ENCODE data around the gene LTBP1.

The LTBP1 gene

DNA sequence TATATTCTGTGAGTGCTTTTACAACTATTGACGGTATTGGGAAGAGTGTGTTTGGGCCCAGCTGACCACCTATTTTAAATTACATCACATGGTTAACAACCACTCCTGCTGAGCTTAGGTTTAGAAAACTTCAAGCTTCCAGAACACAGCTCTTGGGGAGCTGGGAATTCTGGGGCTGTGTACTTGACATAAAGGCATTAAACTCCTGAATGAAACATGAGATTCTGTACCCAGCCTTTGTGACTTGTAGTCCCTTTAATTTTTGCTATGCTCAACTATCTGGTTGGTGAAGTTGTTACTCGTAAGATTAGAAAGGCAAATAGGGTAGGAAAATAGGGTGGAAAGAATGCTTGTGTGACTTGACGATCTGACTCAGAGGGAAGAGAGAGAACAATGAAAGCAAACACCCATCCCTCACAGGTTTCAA lies 66.9 kb downstream of the LTBP1 start:
- Histone ChIP-seq H3K27ac (ENCODE audit: low read depth, low read length) (no peak overlapping the region), H3K9me3 (ENCODE audit: control insufficient read depth, insufficient read depth, low read length) (no peaks in the 10 kb centered on the region), H4K20me1 (ENCODE audit: control insufficient read depth, insufficient read depth, low read depth, low read length) (no peaks in the 10 kb centered on the region), H3K36me3 (ENCODE audit: control insufficient read depth, low read length) (peaks cover 17% of the 10 kb centered on the region), H3K4me1 (ENCODE audit: control insufficient read depth, low read length) (peaks cover 12% of the 10 kb centered on the region), H3F3A (ENCODE audit: control insufficient read depth, insufficient read depth) (no peaks in the 10 kb centered on the region), H3K27me3 (ENCODE audit: control insufficient read depth, low read length) (no peaks in the 10 kb centered on the region), H3K79me2 (ENCODE audit: control insufficient read depth, low read length) (peaks cover 84% of the 10 kb centered on the region), H3K4me3 (ENCODE audit: low read length) (no peak overlapping the region), H3K9me2 (replicated peaks; ENCODE audit: control insufficient read depth, low read length) (no peaks in the 10 kb centered on the region), H3K4me2 (ENCODE audit: low read length) (no peak overlapping the region)
- TF ChIP-seq EZH2phosphoT487 (IDR thresholded peaks at IDR 0.05; ENCODE audit: borderline replicate concordance, low read length) = no peak
- TF ChIP-seq, protein P1, sequence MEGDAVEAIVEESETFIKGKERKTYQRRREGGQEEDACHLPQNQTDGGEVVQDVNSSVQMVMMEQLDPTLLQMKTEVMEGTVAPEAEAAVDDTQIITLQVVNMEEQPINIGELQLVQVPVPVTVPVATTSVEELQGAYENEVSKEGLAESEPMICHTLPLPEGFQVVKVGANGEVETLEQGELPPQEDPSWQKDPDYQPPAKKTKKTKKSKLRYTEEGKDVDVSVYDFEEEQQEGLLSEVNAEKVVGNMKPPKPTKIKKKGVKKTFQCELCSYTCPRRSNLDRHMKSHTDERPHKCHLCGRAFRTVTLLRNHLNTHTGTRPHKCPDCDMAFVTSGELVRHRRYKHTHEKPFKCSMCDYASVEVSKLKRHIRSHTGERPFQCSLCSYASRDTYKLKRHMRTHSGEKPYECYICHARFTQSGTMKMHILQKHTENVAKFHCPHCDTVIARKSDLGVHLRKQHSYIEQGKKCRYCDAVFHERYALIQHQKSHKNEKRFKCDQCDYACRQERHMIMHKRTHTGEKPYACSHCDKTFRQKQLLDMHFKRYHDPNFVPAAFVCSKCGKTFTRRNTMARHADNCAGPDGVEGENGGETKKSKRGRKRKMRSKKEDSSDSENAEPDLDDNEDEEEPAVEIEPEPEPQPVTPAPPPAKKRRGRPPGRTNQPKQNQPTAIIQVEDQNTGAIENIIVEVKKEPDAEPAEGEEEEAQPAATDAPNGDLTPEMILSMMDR (IDR thresholded peaks at IDR 0.05; ENCODE audit: low read depth, low read length, poor library complexity, severe bottlenecking) = no peak

DNA sequence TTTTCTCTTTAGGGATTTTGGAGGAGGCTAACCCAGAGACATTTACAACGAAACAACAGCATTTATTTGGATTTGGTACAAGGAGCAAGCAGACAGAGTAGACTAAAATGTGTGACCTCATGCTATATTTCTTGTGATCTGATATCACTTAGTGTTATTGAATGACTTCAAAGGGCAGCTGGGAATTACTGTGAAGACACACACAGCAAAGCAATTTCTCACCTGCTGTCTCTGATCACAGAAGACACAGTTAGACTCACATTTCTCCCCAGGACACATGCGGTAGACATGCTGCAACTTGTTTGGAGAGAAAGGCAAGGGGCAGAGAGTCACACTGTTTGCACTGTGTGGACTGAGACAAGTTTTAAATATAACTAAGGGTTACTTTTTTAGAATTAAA lies 67.5 kb downstream of the LTBP1 start:
- Histone ChIP-seq H3K27ac (ENCODE audit: low read depth, low read length) (no peak overlapping the region), H3K79me2 (ENCODE audit: control insufficient read depth, low read length) (peaks cover 83% of the 10 kb centered on the region), H3K36me3 (ENCODE audit: control insufficient read depth, low read length) (peaks cover 15% of the 10 kb centered on the region), H3K4me1 (ENCODE audit: control insufficient read depth, low read length) (peaks cover 12% of the 10 kb centered on the region), H3K4me2 (ENCODE audit: low read length) (no peak overlapping the region), H3F3A (ENCODE audit: control insufficient read depth, insufficient read depth) (no peaks in the 10 kb centered on the region), H4K20me1 (ENCODE audit: control insufficient read depth, insufficient read depth, low read depth, low read length) (no peaks in the 10 kb centered on the region), H3K9me3 (ENCODE audit: control insufficient read depth, insufficient read depth, low read length) (no peaks in the 10 kb centered on the region), H3K9me2 (replicated peaks; ENCODE audit: control insufficient read depth, low read length) (no peaks in the 10 kb centered on the region), H3K27me3 (ENCODE audit: control insufficient read depth, low read length) (no peaks in the 10 kb centered on the region), H3K4me3 (ENCODE audit: low read length) (no peak overlapping the region)
- TF ChIP-seq, protein P1 (IDR thresholded peaks at IDR 0.05; ENCODE audit: low read depth, low read length, poor library complexity, severe bottlenecking) = no peak
- TF ChIP-seq EZH2phosphoT487 (IDR thresholded peaks at IDR 0.05; ENCODE audit: borderline replicate concordance, low read length) = no peak

DNA sequence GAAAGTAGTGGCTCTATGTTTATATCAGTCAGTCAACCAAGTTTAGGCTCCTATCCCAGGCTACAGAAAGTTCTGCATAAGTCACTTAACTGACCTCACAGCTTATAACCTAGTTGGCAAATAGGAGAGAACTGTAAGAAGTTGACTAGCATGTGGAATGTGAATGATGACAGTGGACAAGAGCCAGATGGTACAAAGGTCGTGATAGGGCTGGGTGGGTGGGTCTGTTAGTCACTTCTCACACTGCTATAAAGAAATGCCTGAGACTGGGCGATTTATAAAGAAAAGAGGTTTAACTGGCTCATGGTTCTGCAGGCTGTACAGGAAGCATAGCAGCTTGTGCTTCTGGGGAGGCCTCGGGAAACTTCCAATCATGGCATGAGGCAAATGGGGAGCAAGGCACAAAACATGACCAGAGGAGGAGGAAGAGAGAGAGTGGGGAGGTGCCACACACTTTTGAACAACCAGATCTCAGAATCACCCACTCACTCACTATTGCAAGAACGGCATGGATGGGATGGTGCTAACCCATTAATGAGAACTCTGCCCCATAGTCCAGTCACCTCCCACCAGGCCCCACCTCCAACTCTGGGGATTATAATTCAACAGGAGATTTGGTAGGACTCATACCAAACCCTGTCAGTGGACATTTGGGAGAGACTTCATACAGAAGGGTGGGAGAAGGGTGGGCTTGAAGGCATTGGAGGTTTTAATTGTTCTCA lies 68.8 kb downstream of the LTBP1 start:
- Histone ChIP-seq H3K4me3 (ENCODE audit: low read length) (no peak overlapping the region), H3F3A (ENCODE audit: control insufficient read depth, insufficient read depth) (no peaks in the 10 kb centered on the region), H3K4me2 (ENCODE audit: low read length) (no peak overlapping the region), H3K79me2 (ENCODE audit: control insufficient read depth, low read length) (peaks cover 75% of the 10 kb centered on the region), H3K27ac (ENCODE audit: low read depth, low read length) (no peak overlapping the region), H3K36me3 (ENCODE audit: control insufficient read depth, low read length) (peaks cover 10% of the 10 kb centered on the region), H3K27me3 (ENCODE audit: control insufficient read depth, low read length) (no peaks in the 10 kb centered on the region), H3K4me1 (ENCODE audit: control insufficient read depth, low read length) (peaks cover 12% of the 10 kb centered on the region), H3K9me2 (replicated peaks; ENCODE audit: control insufficient read depth, low read length) (no peaks in the 10 kb centered on the region), H4K20me1 (ENCODE audit: control insufficient read depth, insufficient read depth, low read depth, low read length) (no peaks in the 10 kb centered on the region), H3K9me3 (ENCODE audit: control insufficient read depth, insufficient read depth, low read length) (no peaks in the 10 kb centered on the region)
- no peak for TF ChIP-seq EZH2phosphoT487 (IDR thresholded peaks at IDR 0.05; ENCODE audit: borderline replicate concordance, low read length)

DNA sequence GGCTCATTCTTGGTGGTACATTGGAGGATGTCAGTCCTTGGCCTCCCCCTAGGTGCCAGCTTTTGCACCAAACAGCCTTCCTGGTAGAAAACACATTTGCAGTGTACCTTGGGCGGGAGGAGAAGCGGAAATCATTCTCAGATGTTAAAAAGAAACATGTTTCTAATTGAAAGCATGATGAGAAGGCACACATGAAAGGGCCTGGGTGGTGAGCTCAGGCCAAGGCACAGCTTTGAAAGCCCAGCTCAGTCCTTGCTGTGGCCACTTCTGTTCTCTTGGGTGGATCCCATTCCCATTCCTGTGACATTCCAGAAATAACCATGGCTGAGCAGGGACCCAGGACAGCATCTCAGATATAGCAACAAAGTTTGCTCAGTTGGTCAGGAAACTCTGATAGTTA lies 71.5 kb downstream of the LTBP1 start:
- Histone ChIP-seq H3K9me2 (replicated peaks; ENCODE audit: control insufficient read depth, low read length) (no peaks in the 10 kb centered on the region), H3K27me3 (ENCODE audit: control insufficient read depth, low read length) (no peaks in the 10 kb centered on the region), H3K27ac (ENCODE audit: low read depth, low read length) (no peak overlapping the region), H3K4me3 (ENCODE audit: low read length) (no peak overlapping the region), H3F3A (ENCODE audit: control insufficient read depth, insufficient read depth) (no peaks in the 10 kb centered on the region), H3K79me2 (ENCODE audit: control insufficient read depth, low read length) (peaks cover 60% of the 10 kb centered on the region), H3K4me2 (ENCODE audit: low read length) (no peak overlapping the region), H4K20me1 (ENCODE audit: control insufficient read depth, insufficient read depth, low read depth, low read length) (no peaks in the 10 kb centered on the region), H3K9me3 (ENCODE audit: control insufficient read depth, insufficient read depth, low read length) (no peaks in the 10 kb centered on the region), H3K36me3 (ENCODE audit: control insufficient read depth, low read length) (peaks cover 36% of the 10 kb centered on the region), H3K4me1 (ENCODE audit: control insufficient read depth, low read length) (peaks cover 19% of the 10 kb centered on the region)
- TF ChIP-seq EZH2phosphoT487 (IDR thresholded peaks at IDR 0.05; ENCODE audit: borderline replicate concordance, low read length) = no peak
- TF ChIP-seq, protein P1 (IDR thresholded peaks at IDR 0.05; ENCODE audit: low read depth, low read length, poor library complexity, severe bottlenecking) = no peak

Data from DOHH2 (cell line).